HG02938 (cell line): Measurements from ENCODE around the gene PCDHA1.

Experiments used
- ATAC-seq: cut with Tn5 transposase; IDR thresholded peaks from one replicate; pipeline ENCODE4 v1.9.1; 2021; ENCODE audit warnings: mild to moderate bottlenecking, moderate library complexity; ENCODE audit not compliant: unreplicated experiment

The PCDHA1 gene

GRCh38 chr5:141040093-141040770, 254.3 kb downstream of the PCDHA1 start:
- ATAC-seq, result no peak

DNA sequence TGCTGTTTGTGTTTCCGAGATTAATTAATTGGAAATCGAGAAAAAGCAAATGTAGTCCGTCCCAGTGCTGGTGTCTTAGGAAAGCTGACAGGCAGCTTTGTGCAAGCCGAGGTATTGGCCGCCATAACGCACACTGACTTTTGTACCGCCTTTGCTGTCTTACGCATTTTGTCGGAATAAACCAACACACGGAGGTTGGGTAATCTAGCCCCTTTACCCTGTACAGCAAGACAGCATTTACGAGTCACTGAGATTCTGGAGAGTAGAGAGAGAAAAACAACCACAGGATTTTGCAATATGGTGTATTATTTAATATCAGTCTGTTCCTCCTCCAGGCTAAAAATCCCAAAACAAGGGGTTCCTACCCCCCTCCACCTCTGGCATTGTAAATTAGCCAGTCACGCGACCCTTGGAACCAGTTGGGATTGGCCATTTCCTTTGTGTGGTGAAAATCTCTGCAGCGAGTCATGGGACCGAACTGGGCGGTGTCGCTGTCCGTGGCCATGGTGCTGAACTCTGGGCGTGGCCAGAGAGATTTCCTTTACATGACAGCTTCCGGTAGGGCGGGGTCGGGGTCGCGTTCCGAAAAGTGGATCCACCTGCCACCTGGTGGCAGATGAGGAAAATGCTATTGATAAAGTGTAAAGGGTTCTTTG, 255.0 kb downstream of the PCDHA1 start:
- ATAC-seq, result peak; percentile 92

DNA sequence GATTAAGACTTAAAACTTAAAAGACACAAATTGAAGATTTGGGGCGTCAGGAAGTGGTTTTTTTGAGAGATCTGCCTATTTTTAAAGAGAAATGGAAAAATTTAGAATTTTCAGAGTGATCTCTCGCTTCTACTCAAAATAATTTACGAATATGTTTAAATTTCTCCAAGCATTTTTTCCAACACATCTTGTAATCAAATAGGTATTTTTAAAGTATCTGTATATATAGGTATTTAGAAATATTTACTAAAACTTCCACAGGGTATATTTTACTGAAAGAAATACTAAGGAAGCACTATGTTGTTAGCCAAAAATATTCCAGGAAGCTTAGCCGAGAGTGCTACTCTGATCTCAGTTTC, 255.5 kb downstream of the PCDHA1 start:
- no peak for ATAC-seq

DNA sequence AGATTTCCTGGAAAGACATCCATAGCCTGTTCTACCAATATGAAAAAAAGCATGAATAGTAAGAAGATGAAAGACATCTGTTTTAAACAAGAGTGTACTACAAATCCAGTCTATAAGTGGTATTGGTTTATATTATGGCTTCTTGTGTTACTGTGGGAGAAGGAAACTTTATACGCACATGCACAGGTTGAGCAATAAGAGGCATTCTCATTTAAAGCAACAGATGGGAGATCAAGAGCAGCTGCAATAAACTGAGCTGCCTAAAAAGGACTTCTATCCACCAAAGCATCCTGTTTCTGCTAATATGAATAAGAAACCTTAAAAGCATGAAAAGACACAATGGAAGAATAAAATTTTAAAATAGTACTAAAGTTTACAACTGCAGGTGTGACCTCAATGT, 256.6 kb downstream of the PCDHA1 start:
- no peak for ATAC-seq

DNA sequence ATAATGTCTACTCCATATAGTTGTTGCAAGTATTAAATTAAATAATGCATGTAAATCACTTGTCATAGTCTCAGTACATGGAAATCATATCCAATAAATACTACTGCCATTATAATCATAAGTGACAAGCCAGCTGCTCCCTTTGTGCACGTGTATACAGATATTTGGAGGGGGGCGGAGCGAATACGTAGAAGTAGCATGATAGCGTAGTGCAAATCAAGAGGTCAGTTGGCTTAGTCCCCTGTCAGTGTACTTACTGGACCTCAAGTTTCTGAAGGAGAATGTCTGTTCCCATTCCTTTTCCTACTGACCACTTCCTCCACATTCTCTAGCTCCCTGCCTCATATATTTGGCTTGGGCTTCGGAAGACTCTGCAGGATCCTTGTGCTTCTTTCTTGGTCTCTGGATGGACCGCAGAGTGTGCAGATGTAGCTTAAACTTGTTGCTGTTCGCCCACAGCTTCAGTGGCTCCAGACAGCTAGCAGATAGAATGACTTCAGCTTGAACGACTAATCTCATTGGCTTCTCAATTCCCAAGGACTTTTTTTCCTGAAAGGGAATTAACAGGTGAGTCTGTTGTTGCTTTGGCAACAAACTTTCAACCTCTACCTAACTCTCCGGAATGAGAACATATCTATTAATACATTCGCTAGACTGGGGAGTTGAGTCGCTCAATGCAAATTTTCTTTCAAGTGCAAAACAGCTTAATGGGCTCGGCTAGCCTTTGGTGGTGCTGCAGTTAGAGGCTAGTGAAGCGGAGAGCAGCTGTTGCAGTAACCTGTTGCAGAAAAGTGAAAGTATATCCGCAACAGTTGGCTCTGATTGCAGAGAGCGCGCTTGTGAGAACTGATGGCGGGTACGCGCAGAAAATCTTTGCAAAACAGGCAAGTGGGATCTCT, 264.9 kb downstream of the PCDHA1 start, which contains the start of gene PCDHB1:
TSS of gene PCDHB1 (plus strand) at position 753 of the 899 bp plus-strand sequence. CDS start at position 850, 97 bp downstream.
- no peak for ATAC-seq

- no peak for ATAC-seq
Measured at GRCh38 chr5:141051521-141051866, 265.6 kb downstream of the PCDHA1 start.
